CD14-positive monocyte (primary cell): ENCODE measurements around the gene NUDT2. TPM values are rescaled to one million over a fixed set of nuclear protein-coding genes. Genes with fewer than 3 reads are reported as not detected.
A peak's percentile ranks its signal among the peaks of the same experiment; 100 is the strongest.

Source experiments
- DNase-seq, 3 donors: peaks; one replicate each; pipeline ENCODE4 v3.0.0-alpha.2; 2011 to 2022
- H2AFZ ChIP-seq: 2 replicates; pipeline ENCODE4 v1.6.0; 2012; ENCODE audit warnings: mild to moderate bottlenecking, low read depth, low read length, inconsistent platforms; ENCODE audit not compliant: insufficient read depth, poor library complexity, severe bottlenecking
- H3K27ac ChIP-seq, 2 donors: 1 replicate in 1 of 2; 2 replicates in 1 of 2; pipeline ENCODE4 v1.5.1; 2012 to 2013; ENCODE audit warnings: low read length in 2 of 2, control low read depth in 1 of 2, inconsistent platforms in 1 of 2, low read depth in 1 of 2, mild to moderate bottlenecking in 1 of 2
- H3K27me3 ChIP-seq, 2 donors: one replicate each; pipeline versions ENCODE4 v1.6.0 to v1.6.1; 2011 to 2013; ENCODE audit warnings: low read length in 2 of 2; ENCODE audit not compliant: control insufficient read depth in 2 of 2, insufficient read depth in 2 of 2
- H3K36me3 ChIP-seq, 2 donors: replicated peaks in 1 of 2; 1 replicate in 1 of 2; 2 replicates in 1 of 2; pipeline versions ENCODE4 v1.5.1 to v1.6.1; 2012 to 2013; ENCODE audit warnings: low read length in 2 of 2, control low read depth in 1 of 2, inconsistent platforms in 1 of 2, mild to moderate bottlenecking in 1 of 2; ENCODE audit not compliant: insufficient read depth in 2 of 2, control insufficient read depth in 1 of 2
- H3K4me1 ChIP-seq, 2 donors: 1 replicate in 1 of 2; 2 replicates in 1 of 2; pipeline versions ENCODE4 v1.5.1 to v1.6.1; 2012 to 2013; ENCODE audit warnings: low read length in 2 of 2, control low read depth in 1 of 2, inconsistent platforms in 1 of 2, mild to moderate bottlenecking in 1 of 2, moderate library complexity in 1 of 2; ENCODE audit not compliant: insufficient read depth in 2 of 2, control insufficient read depth in 1 of 2
- H3K4me2 ChIP-seq: replicated peaks from 2 replicates; pipeline ENCODE3; 2012; ENCODE audit warnings: low read length, moderate library complexity, mild to moderate bottlenecking; ENCODE audit not compliant: poor library complexity, severe bottlenecking; ENCODE audit errors: extremely low read depth
- H3K4me3 ChIP-seq, 3 experiments: fragments of 200-600 bp in 1 of 3; sonication (generic) in 1 of 3; replicated peaks in 1 of 3; 1 replicate in 2 of 3; 2 replicates in 1 of 3; pipeline ENCODE4 v1.5.1; 2011 to 2013; ENCODE audit warnings: low read length in 3 of 3, mild to moderate bottlenecking in 3 of 3, control low read depth in 2 of 3, low read depth in 2 of 3, inconsistent platforms in 1 of 3, moderate library complexity in 1 of 3
- H3K79me2 ChIP-seq: 2 replicates; pipeline ENCODE4 v1.6.0; 2012; ENCODE audit warnings: mild to moderate bottlenecking, control low read depth, inconsistent platforms, low read length, moderate library complexity; ENCODE audit not compliant: insufficient read depth
- H3K9ac ChIP-seq: 2 replicates; pipeline ENCODE4 v1.6.0; 2017; ENCODE audit warnings: low read length, mild to moderate bottlenecking; ENCODE audit not compliant: insufficient read depth, poor library complexity, severe bottlenecking
- H3K9me3 ChIP-seq, 2 donors: replicated peaks in 1 of 2; 1 replicate in 1 of 2; 2 replicates in 1 of 2; pipeline versions ENCODE4 v1.5.1 to v1.6.1; 2012 to 2013; ENCODE audit warnings: low read length in 2 of 2, control low read depth in 1 of 2; ENCODE audit not compliant: control insufficient read depth in 1 of 2, insufficient read depth in 1 of 2
- H4K20me1 ChIP-seq: 2 replicates; pipeline ENCODE4 v1.6.0; 2012; ENCODE audit warnings: mild to moderate bottlenecking, low read length, control low read depth, moderate library complexity; ENCODE audit not compliant: insufficient read depth
- H3K27ac Mint-ChIP-seq, 7 donors: one replicate each; pipeline ENCODE4 v1.8.0; 2020; ENCODE audit warnings: mild to moderate bottlenecking in 7 of 7, mixed read lengths in 7 of 7, moderate library complexity in 6 of 7, inconsistent platforms in 2 of 7
- H3K27me3 Mint-ChIP-seq, 3 donors: one replicate each; pipeline ENCODE4 v1.8.0; 2021 to 2022; ENCODE audit warnings: low read depth in 3 of 3, mild to moderate bottlenecking in 3 of 3, mixed read lengths in 3 of 3, moderate library complexity in 3 of 3, inconsistent platforms in 1 of 3
- H3K36me3 Mint-ChIP-seq, 2 donors: one replicate each; pipeline ENCODE4 v1.8.0; 2020; ENCODE audit warnings: mixed read lengths in 2 of 2, inconsistent platforms in 1 of 2, mild to moderate bottlenecking in 1 of 2
- H3K4me1 Mint-ChIP-seq: one replicate; pipeline ENCODE4 v1.8.0; 2020; ENCODE audit warnings: mild to moderate bottlenecking, mixed read lengths
- H3K4me3 Mint-ChIP-seq, 2 donors: one replicate each; pipeline ENCODE4 v1.8.0; 2020; ENCODE audit warnings: mild to moderate bottlenecking in 2 of 2, mixed read lengths in 2 of 2, moderate library complexity in 1 of 2
- H3K9me3 Mint-ChIP-seq, 7 donors: one replicate each; pipeline ENCODE4 v1.8.0; 2020 to 2022; ENCODE audit warnings: mixed read lengths in 7 of 7, mild to moderate bottlenecking in 6 of 7, moderate library complexity in 6 of 7, inconsistent platforms in 2 of 7
- CTCF ChIP-seq: fragments of 200-600 bp; IDR thresholded peaks from one replicate; pipeline ENCODE4 v1.8.0; 2022; ENCODE audit warnings: antibody characterized with exemption, mild to moderate bottlenecking
- WGBS: methylation state at CpG from one replicate; pipeline ENCODE4 v1.1.5; 2013; ENCODE audit warnings: missing lambda C conversion rate; ENCODE audit not compliant: insufficient coverage; 5-methylcytosine and 5-hydroxymethylcytosine counted together
- intact Hi-C, 2 donors: fragments of 100-400 bp; cut with micrococcal nuclease; formaldehyde crosslinking; loops; one replicate each; pipeline versions ENCODE4 v1.15.0 to v1.15.1; 2023
- polyA plus RNA-seq, 3 donors: library from polyadenylated mRNA; depleted of rRNA in 1 of 3; unstranded in 2 of 3; stranded (reverse) in 1 of 3; fragments of 300-500 nt in 2 of 3; fragments of >200 nt in 1 of 3; fragmentation: Illumina TruSeq in 2 of 3; gene quantifications; 1 replicate in 2 of 3; 2 replicates in 1 of 3; pipeline ENCODE4 v1.2.3, GENCODE V29; 2012 to 2021

The NUDT2 gene
- polyA plus RNA-seq, 3 donors, result 24.4 to 56.9 (median 38.0) TPM

- TF ChIP-seq CTCF, result no peak
- Histone ChIP-seq H3K4me1 (peaks cover 5 to 11% of the 10 kb centered on the region in 2 donors), H3K9ac (no peak overlapping the region), H3K27ac (no peak overlapping the region), H3K27me3 (no peaks in the 10 kb centered on the region), H3K36me3 (no peaks in the 10 kb centered on the region), H3K9me3 (no peaks in the 10 kb centered on the region), H4K20me1 (no peaks in the 10 kb centered on the region), H3K4me3 (no peak overlapping the region), H3K79me2 (peaks cover 39% of the 10 kb centered on the region), H2AFZ (no peak overlapping the region), H3K4me2 (no peak overlapping the region)
- no peak for DNase-seq
- Mint-ChIP-seq H3K4me1 (peaks cover 7% of the 10 kb centered on the region), H3K27me3 (no peaks in the 10 kb centered on the region), H3K9me3 (peaks cover 0 to 2% (median 0%) of the 10 kb centered on the region in 7 donors), H3K4me3 (no peak overlapping the region), H3K27ac (peak overlapping the region in 1 of 7 donors; percentile 43), H3K36me3 (peaks cover 3 to 9% of the 10 kb centered on the region in 2 donors)
- intact Hi-C loops, result no loop called here
- 97% methylated on average over 37 of the region's 44 CpGs for WGBS
Observed at GRCh38 chr9:34318163-34318790, 11.1 kb upstream of the NUDT2 start.

- Mint-ChIP-seq H3K9me3 (no peaks in the 10 kb centered on the region), H3K27ac (peak overlapping the region in 2 of 7 donors; percentile 69 to 82), H3K4me3 (no peak overlapping the region), H3K4me1 (peaks cover 18% of the 10 kb centered on the region), H3K36me3 (peaks cover 3 to 9% of the 10 kb centered on the region in 2 donors), H3K27me3 (peaks cover 0 to 2% (median 0%) of the 10 kb centered on the region in 3 donors)
- Histone ChIP-seq H3K4me2 (no peak overlapping the region), H3K27me3 (no peaks in the 10 kb centered on the region), H3K4me3 (no peak overlapping the region), H4K20me1 (no peaks in the 10 kb centered on the region), H3K79me2 (peaks cover 57% of the 10 kb centered on the region), H3K36me3 (no peaks in the 10 kb centered on the region), H3K9ac (no peak overlapping the region), H3K9me3 (no peaks in the 10 kb centered on the region), H2AFZ (peak overlapping the region; percentile 46), H3K27ac (peak overlapping the region in 1 of 2 donors; percentile 31), H3K4me1 (peaks cover 18 to 24% of the 10 kb centered on the region in 2 donors)
- intact Hi-C loops, result loop anchor here in 1 of 2 donors (10.0 kb wide), 1 partner anchor 147 kb away; the partner anchor contains the start of gene UBAP1
- peak in 2 of 3 donors; percentile 9 to 30 for DNase-seq
- TF ChIP-seq CTCF, result no peak
- 100% methylated on average over 1 of the region's 7 CpGs for WGBS
Observed at GRCh38 chr9:34321451-34321850, 7.9 kb upstream of the NUDT2 start.
